ENCODE measurements around the gene BOD1.
A peak's percentile ranks its signal among the peaks of the same experiment; 100 is the strongest.
"Not testable (repeated sequence)": the region's sequence is repeated elsewhere in the genome, so short reads cannot be mapped to it uniquely, and the experiment has no call there.

BOD1 gene

GRCh38 chr5:173615884-173616576 lies 420 bp downstream of the BOD1 start:
- DNase-seq: peak; percentile 53

GRCh38 chr5:173614591-173614990 lies 1.9 kb downstream of the BOD1 start:
- no peak for DNase-seq

GRCh38 chr5:173613433-173614159 lies 2.9 kb downstream of the BOD1 start:
- no peak for DNase-seq

GRCh38 chr5:173612948-173613347 lies 3.5 kb downstream of the BOD1 start:
- no peak for DNase-seq

- no peak for DNase-seq
These were observed 4.7 kb downstream of the BOD1 start for GRCh38 chr5:173611706-173612105.

- no peak for DNase-seq
These were observed 12.3 kb downstream of the BOD1 start for GRCh38 chr5:173604141-173604540.

- no peak for DNase-seq
These were observed 14.0 kb downstream of the BOD1 start for GRCh38 chr5:173602423-173602822.

GRCh38 chr5:173598686-173599085 lies 17.8 kb downstream of the BOD1 start:
- DNase-seq: no peak

- DNase-seq: no peak
These were observed 19.1 kb downstream of the BOD1 start for GRCh38 chr5:173597304-173597703.

- no peak for DNase-seq
These were observed 20.6 kb downstream of the BOD1 start for GRCh38 chr5:173595841-173596240.

GRCh38 chr5:173594061-173594460 lies 22.4 kb downstream of the BOD1 start:
- no peak for DNase-seq

GRCh38 chr5:173592050-173592669 lies 24.3 kb downstream of the BOD1 start:
- no peak for DNase-seq

- no peak for DNase-seq
These were observed 25.4 kb downstream of the BOD1 start for GRCh38 chr5:173591056-173591514.

GRCh38 chr5:173590436-173591055 lies 25.9 kb downstream of the BOD1 start:
- no peak for DNase-seq

- DNase-seq: not testable (repeated sequence)
These were observed 30.3 kb downstream of the BOD1 start for GRCh38 chr5:173586133-173586532.

- no peak for DNase-seq
These were observed 33.1 kb downstream of the BOD1 start for GRCh38 chr5:173583346-173583745.

- no peak for DNase-seq
These were observed 34.0 kb downstream of the BOD1 start for GRCh38 chr5:173582216-173583111.

GRCh38 chr5:173581408-173582215 lies 34.8 kb downstream of the BOD1 start:
- peak; percentile 7 for DNase-seq

GRCh38 chr5:173578947-173579615 lies 37.4 kb downstream of the BOD1 start:
- no peak for DNase-seq

- no peak for DNase-seq
These were observed 38.6 kb downstream of the BOD1 start for GRCh38 chr5:173577817-173578216.

- DNase-seq: no peak
These were observed 39.3 kb downstream of the BOD1 start for GRCh38 chr5:173577166-173577565.
